Neural progenitor cell (in vitro differentiated cells): Measurements from ENCODE around the gene WWOX. TPM values are rescaled to one million over a fixed set of nuclear protein-coding genes. Genes with fewer than 3 reads are reported as not detected.

Source experiments
- DNase-seq: peaks from one replicate; pipeline ENCODE4 v3.0.0-alpha.2; 2016; ENCODE audit warnings: low spot score
- H2AFZ ChIP-seq: fragments of 200-600 bp; sonication (generic); replicated peaks from 2 replicates; pipeline ENCODE4 v1.6.1; 2016; ENCODE audit warnings: antibody characterized with exemption
- H3F3A ChIP-seq: fragments of 200-600 bp; sonication (generic); 2 replicates; pipeline ENCODE4 v1.6.1; 2016; ENCODE audit warnings: antibody characterized with exemption, low read depth
- H3K27ac ChIP-seq: fragments of 200-600 bp; sonication (generic); 2 replicates; pipeline ENCODE4 v1.5.1; 2016; ENCODE audit warnings: mild to moderate bottlenecking
- H3K27me3 ChIP-seq: fragments of 200-600 bp; sonication (generic); 2 replicates; pipeline ENCODE4 v1.6.1; 2016; ENCODE audit warnings: mild to moderate bottlenecking, moderate library complexity
- H3K36me3 ChIP-seq: fragments of 200-600 bp; sonication (generic); 2 replicates; pipeline ENCODE4 v1.5.1; 2016
- H3K4me1 ChIP-seq: fragments of 200-600 bp; sonication (generic); 2 replicates; pipeline ENCODE4 v1.6.1; 2016; ENCODE audit warnings: mixed run types
- H3K4me2 ChIP-seq: fragments of 200-600 bp; sonication (generic); 2 replicates; pipeline ENCODE4 v1.6.1; 2016
- H3K4me3 ChIP-seq: fragments of 200-600 bp; sonication (generic); 2 replicates; pipeline ENCODE4 v1.5.1; 2016
- H3K79me2 ChIP-seq: fragments of 200-600 bp; sonication (generic); 2 replicates; pipeline ENCODE4 v1.6.1; 2016; ENCODE audit warnings: low read depth
- H3K9ac ChIP-seq: fragments of 200-600 bp; sonication (generic); 2 replicates; pipeline ENCODE4 v1.6.1; 2016
- H3K9me3 ChIP-seq: fragments of 200-600 bp; sonication (generic); 2 replicates; pipeline ENCODE4 v1.5.1; 2016; ENCODE audit warnings: low read depth
- H4K20me1 ChIP-seq: fragments of 200-600 bp; sonication (generic); 2 replicates; pipeline ENCODE4 v1.6.1; 2016; ENCODE audit warnings: low read depth
- H3K27ac Mint-ChIP-seq: 3 replicates; pipeline ENCODE4 v1.8.0; 2021; ENCODE audit warnings: mixed read lengths
- H3K27me3 Mint-ChIP-seq: 2 replicates; pipeline ENCODE4 v1.8.0; 2022; ENCODE audit warnings: low read depth, mild to moderate bottlenecking, inconsistent platforms, moderate library complexity, mixed read lengths; ENCODE audit not compliant: insufficient read depth
- H3K36me3 Mint-ChIP-seq: 3 replicates; pipeline ENCODE4 v1.8.0; 2021; ENCODE audit warnings: mixed read lengths
- H3K4me1 Mint-ChIP-seq: 3 replicates; pipeline ENCODE4 v1.8.0; 2021; ENCODE audit warnings: mixed read lengths
- H3K4me3 Mint-ChIP-seq: 3 replicates; pipeline ENCODE4 v1.8.0; 2021; ENCODE audit warnings: mild to moderate bottlenecking, moderate library complexity, mixed read lengths
- H3K9me3 Mint-ChIP-seq: 3 replicates; pipeline ENCODE4 v1.8.0; 2020; ENCODE audit warnings: mixed read lengths
- CTCF ChIP-seq: fragments of 200-600 bp; sonication (generic); IDR thresholded peaks from 2 replicates; pipeline ENCODE4 v1.5.1; 2017; ENCODE audit warnings: antibody characterized with exemption, mild to moderate bottlenecking
- EZH2 ChIP-seq: fragments of 200-600 bp; sonication (generic); IDR thresholded peaks from 2 replicates; pipeline ENCODE4 v1.6.1; 2017; ENCODE audit warnings: antibody characterized with exemption, mild to moderate bottlenecking, moderate library complexity
- EZH2phosphoT487 ChIP-seq: fragments of 200-600 bp; sonication (generic); IDR thresholded peaks from 2 replicates; pipeline ENCODE4 v1.6.1; 2017; ENCODE audit warnings: antibody characterized with exemption
- total RNA-seq: library from RNA; depleted of rRNA; stranded (reverse); fragments of >200 nt; gene quantifications from 2 replicates; pipeline ENCODE4 v1.2.3, GENCODE V29; 2015; ENCODE audit warnings: low replicate concordance

Gene WWOX
- total RNA-seq, 1 donor from 2014 or later, result 63.7 TPM

- no peak for DNase-seq
- H3K27me3 ChIP-seq, result no peaks in the 10 kb centered on the region
- no peak overlapping the region for H2AFZ ChIP-seq
- peak overlapping the region; percentile 25 for H3K4me3 ChIP-seq
- H3K4me3 Mint-ChIP-seq, result peak overlapping the region; percentile 17
- H3K4me1 Mint-ChIP-seq, result peaks cover 60% of the 10 kb centered on the region
- no peaks in the 10 kb centered on the region for H3K9me3 ChIP-seq
- H3K36me3 ChIP-seq, result no peaks in the 10 kb centered on the region
- H3K79me2 ChIP-seq, result no peaks in the 10 kb centered on the region
- no peak for TF ChIP-seq EZH2phosphoT487
- no peak for TF ChIP-seq CTCF
- TF ChIP-seq EZH2, result no peak
- H3K9me3 Mint-ChIP-seq, result no peaks in the 10 kb centered on the region
- H3K27me3 Mint-ChIP-seq, result peaks cover 5% of the 10 kb centered on the region
- H3K9ac ChIP-seq, result no peak overlapping the region
- peak overlapping the region; percentile 17 for H3K27ac ChIP-seq
- peaks cover 8% of the 10 kb centered on the region for H4K20me1 ChIP-seq
- peak overlapping the region; percentile 84 for H3K27ac Mint-ChIP-seq
- no peaks in the 10 kb centered on the region for H3K36me3 Mint-ChIP-seq
- peak overlapping the region; percentile 73 for H3K4me2 ChIP-seq
- peaks cover 36% of the 10 kb centered on the region for H3F3A ChIP-seq
- peaks cover 49% of the 10 kb centered on the region for H3K4me1 ChIP-seq
Measured at GRCh38 chr16:78605548-78606101, 506.2 kb downstream of the WWOX start.

- TF ChIP-seq CTCF (peak; percentile 16), EZH2 (peak; percentile 25), EZH2phosphoT487 (no peak)
- H3K4me3 Mint-ChIP-seq, result peak overlapping the region; percentile 57
- H2AFZ ChIP-seq, result no peak overlapping the region
- peaks cover 44% of the 10 kb centered on the region for H3K4me1 ChIP-seq
- H3K27me3 Mint-ChIP-seq, result peaks cover 2% of the 10 kb centered on the region
- H3K79me2 ChIP-seq, result no peaks in the 10 kb centered on the region
- H3K4me2 ChIP-seq, result peak overlapping the region; percentile 73
- H3K9me3 ChIP-seq, result no peaks in the 10 kb centered on the region
- H3K27ac Mint-ChIP-seq, result peak overlapping the region; percentile 74
- peaks cover 54% of the 10 kb centered on the region for H3K4me1 Mint-ChIP-seq
- no peaks in the 10 kb centered on the region for H3K36me3 ChIP-seq
- no peaks in the 10 kb centered on the region for H3K27me3 ChIP-seq
- H3K27ac ChIP-seq, result peak overlapping the region; percentile 17
- no peaks in the 10 kb centered on the region for H3K9me3 Mint-ChIP-seq
- peak; percentile 55 for DNase-seq
- no peak overlapping the region for H3K9ac ChIP-seq
- H3K4me3 ChIP-seq, result peak overlapping the region; percentile 25
- H3F3A ChIP-seq, result peaks cover 36% of the 10 kb centered on the region
- H3K36me3 Mint-ChIP-seq, result no peaks in the 10 kb centered on the region
- H4K20me1 ChIP-seq, result peaks cover 8% of the 10 kb centered on the region
Measured at GRCh38 chr16:78606545-78606944, 507.1 kb downstream of the WWOX start.

DNA sequence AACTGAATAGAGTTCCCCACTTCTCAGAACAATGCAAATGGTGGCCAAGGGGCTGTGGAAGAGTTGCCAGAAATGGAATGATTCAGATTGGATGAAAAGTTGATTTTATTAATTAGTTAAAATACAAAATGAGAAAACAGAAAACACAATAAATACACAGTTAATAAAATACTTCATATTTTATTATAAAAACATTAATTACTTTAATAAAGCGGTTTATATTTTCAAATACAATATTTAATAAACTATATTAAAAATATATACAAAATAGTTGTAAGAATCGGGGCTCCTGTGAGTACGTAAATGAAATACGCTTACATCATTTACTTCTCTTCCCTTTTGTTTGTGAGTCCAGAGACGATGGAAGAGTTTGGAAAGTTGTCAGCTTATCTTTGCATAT lies 507.6 kb downstream of the WWOX start:
- DNase-seq, result no peak
- Histone ChIP-seq H4K20me1 (peaks cover 8% of the 10 kb centered on the region), H3K4me2 (peak overlapping the region; percentile 73), H3K27ac (no peak overlapping the region), H3K9me3 (no peaks in the 10 kb centered on the region), H3F3A (peaks cover 36% of the 10 kb centered on the region), H3K4me1 (peaks cover 44% of the 10 kb centered on the region), H3K27me3 (no peaks in the 10 kb centered on the region), H3K36me3 (no peaks in the 10 kb centered on the region), H2AFZ (no peak overlapping the region), H3K79me2 (no peaks in the 10 kb centered on the region), H3K9ac (no peak overlapping the region), H3K4me3 (no peak overlapping the region)
- no peaks in the 10 kb centered on the region for H3K9me3 Mint-ChIP-seq
- H3K27ac Mint-ChIP-seq, result peak overlapping the region; percentile 59
- H3K27me3 Mint-ChIP-seq, result peaks cover 2% of the 10 kb centered on the region
- no peak for TF ChIP-seq CTCF
- TF ChIP-seq EZH2, result peak; percentile 8
- H3K4me1 Mint-ChIP-seq, result peaks cover 55% of the 10 kb centered on the region
- H3K4me3 Mint-ChIP-seq, result no peak overlapping the region
- H3K36me3 Mint-ChIP-seq, result no peaks in the 10 kb centered on the region
